HepG2 (cell line): ENCODE measurements around the gene SLC13A3. TPM values are rescaled to one million over a fixed set of nuclear protein-coding genes. Genes with fewer than 3 reads are reported as not detected.
A peak's percentile ranks its signal among the peaks of the same experiment; 100 is the strongest.

Experiments used
- ADNP ChIP-seq: sonication (generic); formaldehyde crosslinking; IDR thresholded peaks from 2 replicates; pipeline ENCODE4 v1.4.0; 2020; ENCODE audit warnings: missing genetic modification reagents
- AHDC1 ChIP-seq: sonication (generic); formaldehyde crosslinking; IDR thresholded peaks from 2 replicates; pipeline ENCODE4 v1.5.1; 2020; ENCODE audit warnings: mild to moderate bottlenecking, missing genetic modification reagents, borderline replicate concordance
- AKAP8 ChIP-seq: sonication (generic); formaldehyde crosslinking; IDR thresholded peaks from 2 replicates; pipeline ENCODE4 v1.5.1; 2020; ENCODE audit warnings: mild to moderate bottlenecking, missing genetic modification reagents
- ATF2 ChIP-seq: sonication (generic); formaldehyde crosslinking; IDR thresholded peaks from 2 replicates; pipeline ENCODE4 v1.4.0; 2020; ENCODE audit warnings: missing genetic modification reagents
- ELF4 ChIP-seq: sonication (generic); formaldehyde crosslinking; IDR thresholded peaks from 2 replicates; pipeline ENCODE4 v1.5.0; 2020; ENCODE audit warnings: missing genetic modification reagents, mild to moderate bottlenecking, moderate library complexity, borderline replicate concordance
- FOXA3 ChIP-seq: IDR thresholded peaks from 2 replicates; pipeline ENCODE4 v1.6.1; 2016; ENCODE audit warnings: missing genetic modification reagents, missing compliant biosample characterization
- IKZF4 ChIP-seq: sonication (generic); formaldehyde crosslinking; IDR thresholded peaks from 2 replicates; pipeline ENCODE4 v1.5.1; 2020; ENCODE audit warnings: borderline replicate concordance, mild to moderate bottlenecking, low read depth, missing genetic modification reagents; ENCODE audit errors: not compliant biosample characterization
- JUN ChIP-seq: sonication (generic); formaldehyde crosslinking; IDR thresholded peaks from 2 replicates; pipeline ENCODE4 v1.4.0; 2020; ENCODE audit warnings: mild to moderate bottlenecking, missing genetic modification reagents
- KLF6 ChIP-seq: IDR thresholded peaks from 2 replicates; pipeline ENCODE4 v1.8.0; 2016; ENCODE audit warnings: missing biosample characterization, missing genetic modification reagents
- MTF1 ChIP-seq: sonication (generic); formaldehyde crosslinking; IDR thresholded peaks from 2 replicates; pipeline ENCODE4 v1.5.0; 2020; ENCODE audit warnings: missing genetic modification reagents
- MXI1 ChIP-seq: IDR thresholded peaks from 3 replicates; pipeline ENCODE4 v1.6.1; 2012; ENCODE audit warnings: low read depth, low read length, inconsistent platforms, borderline replicate concordance
- NCOA5 ChIP-seq: sonication (generic); formaldehyde crosslinking; IDR thresholded peaks from 2 replicates; pipeline ENCODE4 v1.4.0; 2020; ENCODE audit warnings: missing genetic modification reagents
- NFKB2 ChIP-seq: sonication (generic); formaldehyde crosslinking; IDR thresholded peaks from 2 replicates; pipeline ENCODE4 v1.4.0; 2020; ENCODE audit warnings: missing genetic modification reagents, borderline replicate concordance
- NKX3-1 ChIP-seq: sonication (generic); formaldehyde crosslinking; IDR thresholded peaks from 2 replicates; pipeline ENCODE4 v1.5.0; 2020; ENCODE audit warnings: missing genetic modification reagents
- SP4 ChIP-seq: sonication (generic); formaldehyde crosslinking; IDR thresholded peaks from 2 replicates; pipeline ENCODE4 v1.8.1; 2023; ENCODE audit warnings: mild to moderate bottlenecking, missing genetic modification reagents
- TSC22D2 ChIP-seq: sonication (generic); formaldehyde crosslinking; IDR thresholded peaks from 2 replicates; pipeline ENCODE4 v1.5.1; 2020; ENCODE audit warnings: missing genetic modification reagents, mild to moderate bottlenecking, borderline replicate concordance
- ZBTB3 ChIP-seq: sonication (generic); formaldehyde crosslinking; IDR thresholded peaks from 2 replicates; pipeline ENCODE4 v1.4.0; 2020; ENCODE audit warnings: low read depth, mild to moderate bottlenecking, moderate library complexity, missing genetic modification reagents, borderline replicate concordance
- ZNF136 ChIP-seq: sonication (generic); formaldehyde crosslinking; IDR thresholded peaks from 2 replicates; pipeline ENCODE4 v1.8.1; 2022; ENCODE audit warnings: low read depth, mild to moderate bottlenecking, moderate library complexity, missing genetic modification reagents
- ZNF264 ChIP-seq: sonication (generic); formaldehyde crosslinking; IDR thresholded peaks from 2 replicates; pipeline ENCODE4 v1.4.0; 2020; ENCODE audit warnings: missing genetic modification reagents
- ZNF569 ChIP-seq: sonication (generic); formaldehyde crosslinking; IDR thresholded peaks from 2 replicates; pipeline ENCODE4 v1.5.0; 2020; ENCODE audit warnings: mild to moderate bottlenecking, missing genetic modification reagents, moderate library complexity, borderline replicate concordance
- ZNF614 ChIP-seq: IDR thresholded peaks from 2 replicates; pipeline ENCODE4 v1.6.1; 2018; ENCODE audit warnings: missing biosample characterization, missing genetic modification reagents, inconsistent platforms, borderline replicate concordance
- ZNF761 ChIP-seq: sonication (generic); formaldehyde crosslinking; conservative IDR thresholded peaks from 2 replicates; pipeline ENCODE4 v1.4.0; 2020; ENCODE audit warnings: mild to moderate bottlenecking, missing genetic modification reagents
- ZNF792 ChIP-seq: IDR thresholded peaks from 2 replicates; pipeline ENCODE4 v1.6.1; 2016
- ZNF850 ChIP-seq: sonication (generic); formaldehyde crosslinking; conservative IDR thresholded peaks from 2 replicates; pipeline ENCODE4 v1.9.0; 2021; ENCODE audit warnings: mild to moderate bottlenecking, missing genetic modification reagents
- polyA plus RNA-seq, 8 experiments: library from polyadenylated mRNA; depleted of rRNA in 3 of 8; stranded (reverse) in 7 of 8; unstranded in 1 of 8; fragments of >200 nt; fragmentation: Illumina TruSeq in 4 of 8; extraction: Trizol in 4 of 8; gene quantifications; 2 replicates each; pipeline versions ENCODE4 v1.2.1 to v1.2.3, GENCODE V29; 2011 to 2016; ENCODE audit warnings: low read depth in 4 of 8, missing spikeins in 1 of 8, mixed read lengths in 1 of 8; ENCODE audit not compliant: insufficient read depth in 1 of 8
- total RNA-seq, 5 experiments: library from RNA; depleted of rRNA; stranded (reverse); fragments of >200 nt; fragmentation: Illumina TruSeq; extraction: Trizol; gene quantifications; 2 replicates each; pipeline ENCODE4 v1.2.3, GENCODE V29; 2016; ENCODE audit warnings: low read depth in 1 of 5
- TF ChIP-seq, protein P1 (sequence below): sonication (generic); formaldehyde crosslinking; IDR thresholded peaks from 2 replicates; pipeline ENCODE4 v1.8.1; 2023; ENCODE audit warnings: missing genetic modification reagents, inconsistent platforms, borderline replicate concordance

The SLC13A3 gene
- total and polyA plus RNA-seq, 2 of the 13 experiments (the other 11 are each of a cell fraction or from before 2014, with no cell fraction given), result 66.5 to 76.0 TPM

GRCh38 chr20:46606817-46607190 lies 44.5 kb downstream of the SLC13A3 start (continued):
- TF ChIP-seq, protein P1, sequence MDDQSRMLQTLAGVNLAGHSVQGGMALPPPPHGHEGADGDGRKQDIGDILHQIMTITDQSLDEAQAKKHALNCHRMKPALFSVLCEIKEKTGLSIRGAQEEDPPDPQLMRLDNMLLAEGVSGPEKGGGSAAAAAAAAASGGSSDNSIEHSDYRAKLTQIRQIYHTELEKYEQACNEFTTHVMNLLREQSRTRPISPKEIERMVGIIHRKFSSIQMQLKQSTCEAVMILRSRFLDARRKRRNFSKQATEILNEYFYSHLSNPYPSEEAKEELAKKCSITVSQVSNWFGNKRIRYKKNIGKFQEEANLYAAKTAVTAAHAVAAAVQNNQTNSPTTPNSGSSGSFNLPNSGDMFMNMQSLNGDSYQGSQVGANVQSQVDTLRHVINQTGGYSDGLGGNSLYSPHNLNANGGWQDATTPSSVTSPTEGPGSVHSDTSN (CRISPR knock-in tag), result no peak
- TF ChIP-seq ZNF136 (CRISPR knock-in tag) (no peak), ZNF761 (CRISPR knock-in tag) (no peak), NFKB2 (peak; percentile 72; the same call in 1 of the 2 replicates), ZBTB3 (CRISPR knock-in tag) (no peak), ZNF614 (CRISPR knock-in tag) (peak; percentile 5; the same call in 1 of the 2 replicates), ZNF264 (CRISPR knock-in tag) (no peak), NCOA5 (CRISPR knock-in tag) (no peak), KLF6 (CRISPR knock-in tag) (no peak), ZNF792 (CRISPR knock-in tag) (no peak), TSC22D2 (no peak), MTF1 (no peak), SP4 (CRISPR knock-in tag) (no peak), JUN (CRISPR knock-in tag) (no peak), IKZF4 (no peak), FOXA3 (CRISPR knock-in tag) (no peak), AKAP8 (CRISPR knock-in tag) (peak; percentile 36; the same call in 1 of the 2 replicates), ATF2 (no peak), AHDC1 (CRISPR knock-in tag) (no peak), NKX3-1 (CRISPR knock-in tag) (no peak), MXI1 (no peak), ADNP (CRISPR knock-in tag) (peak; percentile 90), ELF4 (peak; percentile 12; the same call in 1 of the 2 replicates), ZNF850 (CRISPR knock-in tag) (no peak), ZNF569 (no peak; the same call in 1 of the 2 replicates)
